C4-2B (cell line): ENCODE measurements around the gene GLI1.

Experiments used
- ZFX ChIP-seq: fragments of 450-650 bp; IDR thresholded peaks from 2 replicates; pipeline ENCODE4 v1.6.1; 2017
- TF ChIP-seq, protein P1 (sequence below): fragments of 450-650 bp; conservative IDR thresholded peaks from 2 replicates; pipeline ENCODE4 v1.5.1; 2017; ENCODE audit warnings: mild to moderate bottlenecking

- TF ChIP-seq, protein P1, sequence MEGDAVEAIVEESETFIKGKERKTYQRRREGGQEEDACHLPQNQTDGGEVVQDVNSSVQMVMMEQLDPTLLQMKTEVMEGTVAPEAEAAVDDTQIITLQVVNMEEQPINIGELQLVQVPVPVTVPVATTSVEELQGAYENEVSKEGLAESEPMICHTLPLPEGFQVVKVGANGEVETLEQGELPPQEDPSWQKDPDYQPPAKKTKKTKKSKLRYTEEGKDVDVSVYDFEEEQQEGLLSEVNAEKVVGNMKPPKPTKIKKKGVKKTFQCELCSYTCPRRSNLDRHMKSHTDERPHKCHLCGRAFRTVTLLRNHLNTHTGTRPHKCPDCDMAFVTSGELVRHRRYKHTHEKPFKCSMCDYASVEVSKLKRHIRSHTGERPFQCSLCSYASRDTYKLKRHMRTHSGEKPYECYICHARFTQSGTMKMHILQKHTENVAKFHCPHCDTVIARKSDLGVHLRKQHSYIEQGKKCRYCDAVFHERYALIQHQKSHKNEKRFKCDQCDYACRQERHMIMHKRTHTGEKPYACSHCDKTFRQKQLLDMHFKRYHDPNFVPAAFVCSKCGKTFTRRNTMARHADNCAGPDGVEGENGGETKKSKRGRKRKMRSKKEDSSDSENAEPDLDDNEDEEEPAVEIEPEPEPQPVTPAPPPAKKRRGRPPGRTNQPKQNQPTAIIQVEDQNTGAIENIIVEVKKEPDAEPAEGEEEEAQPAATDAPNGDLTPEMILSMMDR: no peak
- no peak for TF ChIP-seq ZFX
Measured at GRCh38 chr12:57483466-57483865, 23.9 kb downstream of the GLI1 start.
